HFF-Myc (cell line): ENCODE measurements around the gene HOTAIR.
A peak's percentile ranks its signal among the peaks of the same experiment; 100 is the strongest.

Experiments used
- DNase-seq: peaks from one replicate; pipeline ENCODE4 v3.0.0-alpha.2; 2011; ENCODE audit warnings: low read depth; ENCODE audit errors: extremely low read depth
- H3K4me3 ChIP-seq: replicated peaks from 2 replicates; pipeline ENCODE4 v1.5.1; 2011; ENCODE audit warnings: low read depth, mild to moderate bottlenecking, control low read depth, low read length
- TF ChIP-seq, protein P1 (sequence below): IDR thresholded peaks from 2 replicates; pipeline ENCODE4 v1.5.1; 2012; ENCODE audit warnings: mild to moderate bottlenecking, low read depth, low read length, control low read depth; ENCODE audit errors: missing control alignments

The HOTAIR gene

DNA sequence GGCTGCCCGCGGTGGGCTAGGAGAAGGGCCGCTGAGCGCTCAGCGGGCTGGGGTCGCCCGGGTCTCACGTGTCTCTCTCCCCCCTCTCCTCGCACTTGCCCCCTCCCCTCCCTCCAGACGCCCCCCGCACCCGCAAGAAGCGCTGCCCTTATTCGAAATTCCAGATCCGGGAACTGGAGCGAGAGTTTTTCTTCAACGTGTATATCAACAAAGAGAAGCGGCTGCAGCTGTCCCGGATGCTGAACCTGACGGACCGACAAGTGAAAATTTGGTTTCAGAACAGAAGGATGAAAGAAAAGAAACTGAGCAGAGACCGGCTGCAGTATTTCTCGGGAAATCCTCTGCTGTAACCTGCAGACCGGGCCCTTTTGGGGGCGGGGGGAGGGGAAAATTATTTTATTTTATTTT, 314 bp upstream of the HOTAIR start:
- DNase-seq, result no peak
- H3K4me3 ChIP-seq, result peak overlapping the region; percentile 47
- TF ChIP-seq, protein P1, sequence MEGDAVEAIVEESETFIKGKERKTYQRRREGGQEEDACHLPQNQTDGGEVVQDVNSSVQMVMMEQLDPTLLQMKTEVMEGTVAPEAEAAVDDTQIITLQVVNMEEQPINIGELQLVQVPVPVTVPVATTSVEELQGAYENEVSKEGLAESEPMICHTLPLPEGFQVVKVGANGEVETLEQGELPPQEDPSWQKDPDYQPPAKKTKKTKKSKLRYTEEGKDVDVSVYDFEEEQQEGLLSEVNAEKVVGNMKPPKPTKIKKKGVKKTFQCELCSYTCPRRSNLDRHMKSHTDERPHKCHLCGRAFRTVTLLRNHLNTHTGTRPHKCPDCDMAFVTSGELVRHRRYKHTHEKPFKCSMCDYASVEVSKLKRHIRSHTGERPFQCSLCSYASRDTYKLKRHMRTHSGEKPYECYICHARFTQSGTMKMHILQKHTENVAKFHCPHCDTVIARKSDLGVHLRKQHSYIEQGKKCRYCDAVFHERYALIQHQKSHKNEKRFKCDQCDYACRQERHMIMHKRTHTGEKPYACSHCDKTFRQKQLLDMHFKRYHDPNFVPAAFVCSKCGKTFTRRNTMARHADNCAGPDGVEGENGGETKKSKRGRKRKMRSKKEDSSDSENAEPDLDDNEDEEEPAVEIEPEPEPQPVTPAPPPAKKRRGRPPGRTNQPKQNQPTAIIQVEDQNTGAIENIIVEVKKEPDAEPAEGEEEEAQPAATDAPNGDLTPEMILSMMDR, result no peak

DNA sequence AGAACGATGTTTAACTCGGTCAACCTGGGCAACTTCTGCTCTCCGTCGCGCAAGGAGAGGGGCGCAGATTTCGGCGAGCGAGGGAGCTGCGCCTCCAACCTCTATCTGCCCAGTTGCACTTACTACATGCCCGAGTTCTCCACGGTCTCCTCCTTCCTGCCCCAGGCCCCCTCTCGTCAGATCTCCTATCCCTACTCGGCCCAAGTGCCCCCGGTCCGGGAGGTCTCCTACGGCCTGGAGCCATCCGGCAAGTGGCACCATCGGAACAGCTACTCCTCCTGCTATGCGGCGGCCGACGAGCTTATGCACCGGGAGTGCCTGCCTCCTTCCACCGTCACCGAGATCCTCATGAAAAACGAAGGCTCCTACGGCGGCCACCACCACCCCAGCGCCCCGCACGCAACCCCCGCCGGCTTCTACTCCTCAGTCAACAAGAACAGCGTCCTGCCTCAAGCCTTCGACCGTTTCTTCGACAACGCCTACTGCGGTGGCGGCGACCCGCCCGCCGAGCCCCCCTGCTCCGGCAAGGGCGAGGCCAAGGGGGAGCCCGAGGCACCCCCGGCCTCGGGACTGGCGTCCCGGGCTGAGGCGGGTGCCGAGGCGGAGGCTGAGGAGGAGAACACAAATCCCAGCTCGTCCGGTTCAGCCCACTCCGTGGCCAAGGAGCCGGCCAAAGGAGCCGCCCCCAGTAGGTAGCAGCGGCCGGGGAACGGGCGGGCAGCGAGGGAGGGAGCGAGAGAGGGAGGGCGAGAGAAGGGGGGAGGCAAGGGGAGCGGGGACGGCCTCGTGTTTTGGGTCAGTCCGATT, 1.3 kb downstream of the HOTAIR start:
- DNase-seq, result no peak
- H3K4me3 ChIP-seq, result peak overlapping the region; percentile 47
- TF ChIP-seq, protein P1, result no peak

DNA sequence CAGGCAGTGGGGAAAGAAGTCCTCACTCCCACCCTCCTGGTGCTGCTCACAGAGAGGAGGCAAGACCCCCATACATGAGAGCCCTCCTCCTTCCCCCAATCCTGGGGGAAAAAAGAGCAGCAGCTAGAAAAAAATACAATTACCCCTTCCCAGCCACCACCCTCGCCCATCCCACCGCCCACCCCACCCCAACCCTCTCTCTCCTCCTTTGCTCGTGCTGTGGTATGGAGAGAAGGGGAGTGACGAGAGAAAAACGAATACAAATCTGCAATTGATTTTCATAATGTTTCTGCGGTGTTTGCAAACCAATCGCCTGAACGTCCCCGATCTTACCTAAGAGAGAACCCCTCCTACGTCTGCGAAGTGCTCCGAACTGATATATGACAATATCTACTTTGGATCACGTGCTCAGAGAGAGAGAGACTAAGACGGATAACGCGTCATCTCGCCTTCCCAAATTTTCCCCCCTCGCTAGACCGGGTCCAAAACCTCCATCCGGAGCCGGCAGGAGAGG, 2.0 kb downstream of the HOTAIR start, which contains the start of gene HOXC11:
TSS of gene HOXC11 (plus strand) at position 405 of the 514 bp plus-strand sequence. CDS start 116 bp downstream, outside the sequence.
- peak within 1 kb of the TSS; percentile 47 for H3K4me3 ChIP-seq
- DNase-seq, result no peak
- TF ChIP-seq, protein P1, result no peak

DNA sequence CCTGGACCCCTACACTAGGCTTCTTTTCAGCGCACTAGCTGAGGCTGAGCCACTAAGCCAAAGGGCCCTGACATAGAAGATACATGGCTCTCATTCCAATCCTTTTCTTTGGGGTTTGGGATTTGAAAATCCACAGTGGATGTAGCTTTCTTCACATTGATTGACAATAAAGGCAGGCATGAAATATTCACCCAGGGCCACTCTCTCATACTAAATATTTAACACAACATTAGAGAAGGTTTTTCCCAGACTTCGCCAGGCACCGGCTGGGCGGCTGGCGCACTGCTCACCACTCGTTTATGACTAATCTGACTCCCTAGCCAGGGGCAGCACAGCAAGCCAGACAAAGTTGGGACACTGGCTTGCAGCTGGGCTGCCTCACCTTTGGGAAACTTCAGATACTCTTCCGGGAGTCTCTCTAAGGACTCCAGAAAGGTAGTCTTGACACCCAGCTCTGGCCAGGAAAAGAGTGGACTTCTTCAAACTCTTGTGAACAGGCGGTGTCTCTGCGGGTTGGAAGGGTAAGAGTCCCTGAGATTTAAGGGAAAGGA, 2.5 kb downstream of the HOTAIR start:
- DNase-seq, result no peak
- TF ChIP-seq, protein P1, result no peak
- H3K4me3 ChIP-seq, result peak overlapping the region; percentile 47

DNA sequence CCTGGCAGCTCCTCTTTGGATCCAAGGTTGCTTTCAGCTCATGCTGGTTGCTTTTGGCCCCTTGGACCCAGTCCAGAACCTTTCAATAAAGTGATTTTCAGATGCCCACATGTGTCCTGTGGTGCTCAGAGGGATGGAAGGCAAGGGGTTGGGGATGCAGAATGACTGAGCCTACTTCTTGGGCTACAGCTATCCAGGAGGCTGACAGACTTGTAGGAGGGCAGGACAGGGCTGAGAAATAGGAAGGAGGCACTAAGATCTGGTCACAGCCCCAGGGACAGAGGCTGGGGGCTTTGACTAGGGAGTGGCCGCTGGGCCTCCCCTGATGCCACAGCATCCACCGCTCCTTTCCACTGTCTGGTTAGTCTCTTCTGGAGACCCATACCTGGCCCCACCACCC, 3.1 kb downstream of the HOTAIR start:
- no peak for DNase-seq
- TF ChIP-seq, protein P1, result no peak
- no peak overlapping the region for H3K4me3 ChIP-seq

DNA sequence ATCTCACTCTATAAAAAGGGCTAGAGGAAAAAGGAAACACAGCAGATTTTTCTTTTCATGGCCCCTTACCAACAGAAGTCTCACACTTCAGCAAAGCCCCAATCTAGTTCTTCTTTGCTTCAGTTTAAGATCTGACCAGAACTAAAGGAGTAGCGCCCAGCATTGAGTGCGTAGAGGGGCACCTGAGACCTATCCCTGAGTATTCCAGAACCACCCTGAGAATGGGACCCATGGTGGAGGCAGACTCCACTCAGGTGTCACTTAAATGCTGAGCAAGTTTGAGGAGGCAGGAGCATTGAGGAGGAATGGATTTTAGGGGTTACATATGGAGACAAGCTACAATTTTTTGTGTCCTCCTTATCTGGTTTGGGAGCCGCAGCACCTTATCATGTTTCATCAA, 3.6 kb downstream of the HOTAIR start:
- no peak overlapping the region for H3K4me3 ChIP-seq
- TF ChIP-seq, protein P1, result no peak
- no peak for DNase-seq
